NCI-H524 treated with DMSO at 0.1 percent for 48 hours (cell line): ENCODE measurements around the gene APLN.

ENCODE experiments used
- DNase-seq: peaks from one replicate; lab custom pipeline; 2025; lab: John Stamatoyannopoulos, UW

APLN gene

GRCh38 chrX:129641469-129641868, 13.3 kb downstream of the APLN start:
- DNase-seq = no peak

GRCh38 chrX:129640737-129641136, 14.0 kb downstream of the APLN start:
- DNase-seq = no peak

DNA sequence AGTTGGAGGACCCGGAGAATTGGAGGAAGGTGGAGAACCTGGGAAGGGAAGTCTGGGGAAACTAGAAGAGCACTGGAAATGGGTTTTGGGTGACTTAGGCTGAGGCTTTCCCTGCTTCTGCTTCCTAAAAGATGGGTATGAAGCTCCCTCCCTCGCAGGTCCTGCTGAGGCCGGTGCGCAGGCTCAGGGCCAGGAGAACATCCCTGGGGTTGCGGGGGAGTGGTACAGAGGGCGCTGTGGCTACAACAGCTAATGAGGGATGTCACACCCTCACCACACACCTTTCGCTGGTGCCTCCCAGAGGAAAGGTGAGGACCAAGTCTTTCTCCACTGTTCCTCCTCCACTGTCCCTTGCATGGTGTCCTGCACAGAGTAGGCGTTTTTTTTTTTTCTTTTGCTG, 15.8 kb downstream of the APLN start:
- no peak for DNase-seq

- peak; percentile 18 for DNase-seq
These were observed 17.3 kb downstream of the APLN start for GRCh38 chrX:129637217-129638109.

DNA sequence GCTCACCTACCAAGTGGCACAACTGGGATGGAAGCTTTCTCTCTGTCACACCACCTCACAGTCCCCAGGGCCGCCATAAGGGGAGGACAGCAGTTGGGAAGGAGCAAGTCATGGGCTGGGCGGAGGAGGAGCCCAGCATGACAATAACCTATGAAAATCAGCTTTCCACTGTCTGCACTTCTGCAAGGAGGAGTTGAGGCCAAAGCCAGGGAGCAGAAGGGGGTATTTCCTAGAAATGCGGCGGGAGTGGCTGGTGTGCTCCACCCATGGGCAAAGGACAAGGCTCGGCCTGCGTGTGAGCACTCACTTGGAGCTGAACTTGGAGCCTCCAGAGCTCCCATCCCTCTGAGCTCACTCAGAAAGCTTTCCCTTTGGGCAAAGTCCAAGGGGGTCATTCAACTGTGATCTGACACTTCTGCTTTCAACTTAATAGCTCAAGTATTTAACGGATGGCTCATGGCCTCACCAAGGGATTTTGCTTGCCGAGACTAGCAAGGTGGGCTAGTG, 18.5 kb downstream of the APLN start:
- DNase-seq = no peak

DNA sequence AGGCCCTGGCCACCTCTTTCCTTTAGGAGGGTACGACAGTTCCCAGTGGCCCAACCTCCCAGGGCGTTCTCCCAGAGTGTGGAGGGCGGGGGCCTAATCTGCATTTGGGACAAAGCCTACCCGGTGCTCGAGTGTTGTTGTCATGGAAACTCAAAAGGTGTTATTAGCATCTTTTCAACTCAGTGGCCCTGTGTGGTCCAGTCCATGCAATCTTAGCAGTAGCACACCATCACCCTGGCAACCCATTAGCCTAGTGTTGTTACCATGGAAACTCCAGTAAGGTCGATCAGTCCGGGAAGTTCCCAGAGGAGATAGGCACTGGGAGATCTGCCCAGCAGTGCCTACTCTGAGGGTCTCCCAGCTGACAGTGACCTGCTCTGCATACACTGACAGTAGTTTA, 20.2 kb downstream of the APLN start:
- DNase-seq = no peak

GRCh38 chrX:129632443-129632842, 22.3 kb downstream of the APLN start:
- no peak for DNase-seq

GRCh38 chrX:129631849-129632248, 22.9 kb downstream of the APLN start:
- no peak for DNase-seq

- DNase-seq = no peak
These were observed 24.9 kb downstream of the APLN start for GRCh38 chrX:129629837-129630236.

GRCh38 chrX:129626026-129626425, 28.7 kb downstream of the APLN start:
- DNase-seq = no peak

DNA sequence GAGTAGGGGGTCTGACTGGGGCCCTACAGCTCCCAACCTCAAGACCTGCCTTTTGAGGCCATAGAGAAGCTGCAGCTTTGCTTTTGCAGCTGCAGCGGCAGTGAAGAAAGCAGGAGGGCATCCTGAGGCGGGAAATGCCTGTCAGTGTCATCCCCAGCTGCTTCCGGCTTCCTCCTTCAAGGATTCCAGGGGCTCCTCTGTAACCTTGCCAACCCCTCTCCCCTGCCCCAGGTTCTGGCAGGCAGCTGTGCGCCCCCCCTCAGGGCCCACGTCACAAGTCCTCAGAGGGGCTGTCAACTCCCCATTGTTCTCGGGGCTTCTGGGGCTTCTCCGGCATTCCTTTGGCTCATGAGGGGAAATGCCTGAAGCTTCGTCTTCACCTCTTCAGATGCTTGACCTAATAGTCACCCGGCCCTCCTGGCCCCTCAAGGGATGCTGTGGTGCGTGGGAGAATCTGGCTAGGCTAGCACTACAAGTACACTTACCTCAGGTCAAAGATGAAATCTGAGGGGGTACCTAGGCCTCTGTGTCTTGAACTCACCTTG, 31.9 kb downstream of the APLN start:
- DNase-seq = no peak

GRCh38 chrX:129618997-129619396, 35.8 kb downstream of the APLN start:
- no peak for DNase-seq

- no peak for DNase-seq
These were observed 37.3 kb downstream of the APLN start for GRCh38 chrX:129617420-129617819.

GRCh38 chrX:129614481-129615255, 40.1 kb downstream of the APLN start:
- DNase-seq = no peak

DNA sequence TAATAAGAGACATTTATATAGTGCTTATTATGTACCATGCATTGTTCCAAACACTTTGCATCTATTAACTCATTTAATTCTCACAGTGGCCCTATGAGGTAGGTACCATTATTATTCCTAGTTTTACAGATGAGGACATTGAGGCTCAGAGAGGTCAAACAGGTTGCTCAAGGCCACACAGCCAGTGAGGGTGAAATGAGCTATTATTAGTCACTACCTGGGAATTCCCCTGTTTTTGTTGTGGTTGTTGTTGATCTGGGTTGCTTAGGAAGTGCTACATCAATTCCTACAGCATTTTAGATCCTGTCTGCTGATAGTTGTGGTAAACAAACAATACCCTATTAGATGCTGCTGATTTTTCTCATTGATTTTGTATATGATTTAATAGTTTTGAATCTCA, 41.2 kb downstream of the APLN start:
- DNase-seq = no peak

- DNase-seq = no peak
These were observed 42.4 kb downstream of the APLN start for GRCh38 chrX:129612396-129612795.

DNA sequence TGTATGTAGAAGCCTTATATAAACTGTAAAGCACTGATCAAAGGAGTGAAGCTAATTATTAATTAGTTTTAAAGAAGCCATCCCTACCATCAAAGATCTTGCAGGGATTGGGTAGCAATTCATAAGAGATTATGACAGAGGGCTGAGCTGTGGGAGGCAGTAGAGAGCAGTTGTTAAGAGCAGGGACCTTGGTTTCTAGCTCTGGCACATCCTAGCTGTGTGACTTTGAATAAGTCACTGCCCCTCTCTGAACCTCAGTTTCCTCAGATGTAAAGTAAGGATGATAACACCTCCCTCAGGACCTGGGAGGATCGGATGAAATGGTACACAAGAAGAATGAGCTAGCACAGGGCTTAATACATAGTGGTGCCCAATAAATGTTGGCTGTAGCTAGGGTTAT, 45.4 kb downstream of the APLN start:
- no peak for DNase-seq

- DNase-seq = no peak
These were observed 46.3 kb downstream of the APLN start for GRCh38 chrX:129608496-129608895.

GRCh38 chrX:129606918-129607317, 47.8 kb downstream of the APLN start:
- DNase-seq = no peak

- no peak for DNase-seq
These were observed 53.8 kb downstream of the APLN start for GRCh38 chrX:129600981-129601424.

DNA sequence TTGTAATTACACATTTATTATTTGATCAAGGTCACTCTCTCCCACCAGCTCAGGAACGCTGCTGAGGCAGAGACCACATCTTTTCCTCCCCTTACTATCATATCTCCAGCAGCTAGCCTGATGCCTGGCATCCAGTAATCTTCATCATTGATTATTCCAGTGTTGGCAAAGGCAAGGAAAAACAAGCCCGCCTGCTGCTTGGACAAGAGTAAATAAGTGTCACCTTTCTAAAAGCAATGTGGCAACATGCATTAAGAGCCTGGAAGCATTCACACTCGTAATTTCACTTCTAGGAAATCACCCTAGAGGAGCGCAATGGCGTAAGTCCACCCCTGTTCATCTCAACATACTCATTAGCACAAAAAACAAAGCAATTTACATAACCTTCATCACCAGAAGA, 54.8 kb downstream of the APLN start:
- no peak for DNase-seq

GRCh38 chrX:129599499-129599898, 55.3 kb downstream of the APLN start:
- DNase-seq = no peak

- no peak for DNase-seq
These were observed 56.9 kb downstream of the APLN start for GRCh38 chrX:129597905-129598304.
